ENCODE data around the gene PRAME. TPM values are rescaled to one million over a fixed set of nuclear protein-coding genes. Genes with fewer than 3 reads are reported as not detected.

PRAME gene
- total and polyA plus RNA-seq, 2 of the 13 experiments (the other 11 are each of a cell fraction or from before 2014, with no cell fraction given), result 0.11 to 0.83 TPM

- TF ChIP-seq BCLAF1 (IDR thresholded peaks at IDR 0.05), result no peak
- no peak for TF ChIP-seq ATF1 (CRISPR knock-in tag; IDR thresholded peaks at IDR 0.05)
- TF ChIP-seq XBP1 (CRISPR knock-in tag; IDR thresholded peaks at IDR 0.05), result no peak
- peak; percentile 69 for TF ChIP-seq SP2 (CRISPR knock-in tag; IDR thresholded peaks at IDR 0.05)
- TF ChIP-seq ZNF354B (CRISPR knock-in tag; IDR thresholded peaks at IDR 0.05), result no peak
- no peak for TF ChIP-seq BRD4 (CRISPR knock-in tag; IDR thresholded peaks at IDR 0.05)
- TF ChIP-seq THAP11 (CRISPR knock-in tag; IDR thresholded peaks at IDR 0.05), result peak; percentile 23; the same call in 1 of the 2 replicates
- TF ChIP-seq ONECUT2 (CRISPR knock-in tag; IDR thresholded peaks at IDR 0.05), result no peak
- no peak for TF ChIP-seq CAMTA2 (CRISPR knock-in tag; IDR thresholded peaks at IDR 0.05; ENCODE audit: borderline replicate concordance)
- no peak for TF ChIP-seq JARID2 (CRISPR knock-in tag; IDR thresholded peaks at IDR 0.05; ENCODE audit: insufficient replicate concordance)
- TF ChIP-seq, protein P1, sequence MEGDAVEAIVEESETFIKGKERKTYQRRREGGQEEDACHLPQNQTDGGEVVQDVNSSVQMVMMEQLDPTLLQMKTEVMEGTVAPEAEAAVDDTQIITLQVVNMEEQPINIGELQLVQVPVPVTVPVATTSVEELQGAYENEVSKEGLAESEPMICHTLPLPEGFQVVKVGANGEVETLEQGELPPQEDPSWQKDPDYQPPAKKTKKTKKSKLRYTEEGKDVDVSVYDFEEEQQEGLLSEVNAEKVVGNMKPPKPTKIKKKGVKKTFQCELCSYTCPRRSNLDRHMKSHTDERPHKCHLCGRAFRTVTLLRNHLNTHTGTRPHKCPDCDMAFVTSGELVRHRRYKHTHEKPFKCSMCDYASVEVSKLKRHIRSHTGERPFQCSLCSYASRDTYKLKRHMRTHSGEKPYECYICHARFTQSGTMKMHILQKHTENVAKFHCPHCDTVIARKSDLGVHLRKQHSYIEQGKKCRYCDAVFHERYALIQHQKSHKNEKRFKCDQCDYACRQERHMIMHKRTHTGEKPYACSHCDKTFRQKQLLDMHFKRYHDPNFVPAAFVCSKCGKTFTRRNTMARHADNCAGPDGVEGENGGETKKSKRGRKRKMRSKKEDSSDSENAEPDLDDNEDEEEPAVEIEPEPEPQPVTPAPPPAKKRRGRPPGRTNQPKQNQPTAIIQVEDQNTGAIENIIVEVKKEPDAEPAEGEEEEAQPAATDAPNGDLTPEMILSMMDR (CRISPR knock-in tag; IDR thresholded peaks at IDR 0.05), result 0 out of 2 replicates have a peak, but pooled peaks have one; percentile 19
- 0 out of 2 replicates have a peak, but pooled peaks have one; percentile 64 for TF ChIP-seq ZNF557 (CRISPR knock-in tag; IDR thresholded peaks at IDR 0.05)
- no peak for TF ChIP-seq NFE2 (CRISPR knock-in tag; IDR thresholded peaks at IDR 0.05)
- TF ChIP-seq ZMAT3 (CRISPR knock-in tag; conservative IDR thresholded peaks at IDR 0.05), result no peak
- TF ChIP-seq PRDM10 (CRISPR knock-in tag; IDR thresholded peaks at IDR 0.05; ENCODE audit: low read depth), result no peak
- TF ChIP-seq SETDB1 (CRISPR knock-in tag; IDR thresholded peaks at IDR 0.05; ENCODE audit: borderline replicate concordance), result no peak
- TF ChIP-seq EED (CRISPR knock-in tag; IDR thresholded peaks at IDR 0.05), result no peak
- no peak for TF ChIP-seq HNRNPUL1 (IDR thresholded peaks at IDR 0.05; ENCODE audit: low read depth, low read length)
- TF ChIP-seq, protein P2, sequence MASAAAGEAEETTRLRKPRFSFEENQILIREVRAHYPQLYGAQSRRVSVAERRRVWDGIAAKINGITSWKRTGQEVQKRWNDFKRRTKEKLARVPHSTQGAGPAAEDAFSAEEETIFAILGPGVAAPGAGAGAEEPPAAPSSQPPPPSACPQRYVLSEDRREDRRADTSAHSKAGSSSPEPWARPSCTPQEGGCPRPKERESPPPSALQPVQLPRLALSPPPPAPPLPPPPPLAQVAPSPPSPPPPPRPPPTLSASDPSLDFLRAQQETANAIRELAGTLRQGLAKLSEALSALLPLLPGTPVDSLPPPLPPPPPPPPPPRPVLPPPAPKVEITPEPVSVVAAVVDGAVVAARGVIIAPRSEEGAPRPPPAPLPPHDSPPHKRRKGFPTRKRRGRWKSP (CRISPR knock-in tag; IDR thresholded peaks at IDR 0.05), result peak; percentile 40; the same call in 1 of the 2 replicates
Measured at GRCh38 chr22:22520020-22520656, 38.9 kb downstream of the PRAME start, which contains the start of gene ZNF280A (continued).

Data from HepG2 (cell line).